ENCODE measurements around the gene HCN1. TPM values are rescaled to one million over a fixed set of nuclear protein-coding genes. Genes with fewer than 3 reads are reported as not detected.

The HCN1 gene
- total RNA-seq, 4 donors from 2014 or later, result not detected

DNA sequence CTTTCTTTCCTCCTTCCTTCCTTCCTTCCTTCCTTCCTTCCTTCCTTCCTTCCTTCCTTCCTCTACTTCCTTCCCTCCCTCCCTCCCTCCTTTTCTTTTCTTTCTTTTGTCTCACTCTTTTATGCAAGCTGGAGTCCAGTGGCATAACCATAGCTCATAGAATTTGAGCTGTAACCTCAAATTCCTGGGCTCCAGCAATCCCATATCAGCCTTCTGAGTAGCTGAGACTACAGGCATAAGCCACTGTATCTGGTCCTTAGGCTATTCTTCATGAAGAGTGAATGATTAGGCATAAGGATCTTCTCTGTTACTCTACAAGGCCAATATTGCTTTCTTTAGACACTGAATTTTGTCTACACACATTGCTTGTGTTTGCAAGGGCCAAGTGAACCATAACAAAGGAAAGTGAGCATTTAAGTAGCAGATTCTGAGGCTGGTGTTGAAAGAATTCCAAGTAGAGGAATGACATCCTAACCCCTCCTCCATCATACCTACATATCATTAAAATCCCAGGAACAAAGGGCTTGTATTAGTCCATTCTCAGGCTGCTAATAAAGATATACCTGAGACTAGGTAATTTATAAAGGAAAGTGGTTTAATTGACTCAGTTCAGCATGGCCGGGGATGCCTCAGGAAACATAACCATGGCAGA is 293.2 kb downstream of the HCN1 start:
- DNase-seq, result no peak
- Histone ChIP-seq H3K4me1 (no peaks in the 10 kb centered on the region), H3K4me3 (no peak overlapping the region), H3K36me3 (no peaks in the 10 kb centered on the region), H3K27ac (no peak overlapping the region), H3K27me3 (no peaks in the 10 kb centered on the region), H3K9me3 (no peaks in the 10 kb centered on the region)
- no peak for TF ChIP-seq POLR2A (IDR thresholded peaks at IDR 0.05)
- TF ChIP-seq, protein P1, sequence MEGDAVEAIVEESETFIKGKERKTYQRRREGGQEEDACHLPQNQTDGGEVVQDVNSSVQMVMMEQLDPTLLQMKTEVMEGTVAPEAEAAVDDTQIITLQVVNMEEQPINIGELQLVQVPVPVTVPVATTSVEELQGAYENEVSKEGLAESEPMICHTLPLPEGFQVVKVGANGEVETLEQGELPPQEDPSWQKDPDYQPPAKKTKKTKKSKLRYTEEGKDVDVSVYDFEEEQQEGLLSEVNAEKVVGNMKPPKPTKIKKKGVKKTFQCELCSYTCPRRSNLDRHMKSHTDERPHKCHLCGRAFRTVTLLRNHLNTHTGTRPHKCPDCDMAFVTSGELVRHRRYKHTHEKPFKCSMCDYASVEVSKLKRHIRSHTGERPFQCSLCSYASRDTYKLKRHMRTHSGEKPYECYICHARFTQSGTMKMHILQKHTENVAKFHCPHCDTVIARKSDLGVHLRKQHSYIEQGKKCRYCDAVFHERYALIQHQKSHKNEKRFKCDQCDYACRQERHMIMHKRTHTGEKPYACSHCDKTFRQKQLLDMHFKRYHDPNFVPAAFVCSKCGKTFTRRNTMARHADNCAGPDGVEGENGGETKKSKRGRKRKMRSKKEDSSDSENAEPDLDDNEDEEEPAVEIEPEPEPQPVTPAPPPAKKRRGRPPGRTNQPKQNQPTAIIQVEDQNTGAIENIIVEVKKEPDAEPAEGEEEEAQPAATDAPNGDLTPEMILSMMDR (IDR thresholded peaks at IDR 0.05), result no peak

DNA sequence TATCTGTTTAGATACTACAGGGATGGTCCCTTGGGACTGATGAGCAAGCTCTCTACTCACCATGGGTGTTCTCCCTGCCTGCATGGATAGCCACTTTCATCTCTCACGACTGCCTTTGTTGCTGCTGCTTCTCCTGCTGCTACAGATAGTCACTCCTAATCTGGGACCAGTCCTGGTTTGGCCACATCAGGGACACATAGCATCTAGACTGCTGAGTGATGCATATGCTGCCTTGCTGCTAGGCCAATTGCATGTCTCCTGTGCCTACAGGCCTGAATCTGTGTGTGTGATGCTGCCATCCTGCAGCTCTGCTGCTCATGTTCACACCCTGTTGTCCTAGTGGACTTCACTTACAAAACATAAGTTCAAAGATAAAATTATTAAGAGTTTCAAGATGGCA is 297.1 kb downstream of the HCN1 start:
- TF ChIP-seq, protein P1 (IDR thresholded peaks at IDR 0.05), result no peak
- TF ChIP-seq POLR2A (IDR thresholded peaks at IDR 0.05), result no peak
- Histone ChIP-seq H3K4me1 (no peaks in the 10 kb centered on the region), H3K4me3 (no peak overlapping the region), H3K27me3 (no peaks in the 10 kb centered on the region), H3K9me3 (no peaks in the 10 kb centered on the region), H3K27ac (no peak overlapping the region), H3K36me3 (no peaks in the 10 kb centered on the region)
- DNase-seq, result no peak

DNA sequence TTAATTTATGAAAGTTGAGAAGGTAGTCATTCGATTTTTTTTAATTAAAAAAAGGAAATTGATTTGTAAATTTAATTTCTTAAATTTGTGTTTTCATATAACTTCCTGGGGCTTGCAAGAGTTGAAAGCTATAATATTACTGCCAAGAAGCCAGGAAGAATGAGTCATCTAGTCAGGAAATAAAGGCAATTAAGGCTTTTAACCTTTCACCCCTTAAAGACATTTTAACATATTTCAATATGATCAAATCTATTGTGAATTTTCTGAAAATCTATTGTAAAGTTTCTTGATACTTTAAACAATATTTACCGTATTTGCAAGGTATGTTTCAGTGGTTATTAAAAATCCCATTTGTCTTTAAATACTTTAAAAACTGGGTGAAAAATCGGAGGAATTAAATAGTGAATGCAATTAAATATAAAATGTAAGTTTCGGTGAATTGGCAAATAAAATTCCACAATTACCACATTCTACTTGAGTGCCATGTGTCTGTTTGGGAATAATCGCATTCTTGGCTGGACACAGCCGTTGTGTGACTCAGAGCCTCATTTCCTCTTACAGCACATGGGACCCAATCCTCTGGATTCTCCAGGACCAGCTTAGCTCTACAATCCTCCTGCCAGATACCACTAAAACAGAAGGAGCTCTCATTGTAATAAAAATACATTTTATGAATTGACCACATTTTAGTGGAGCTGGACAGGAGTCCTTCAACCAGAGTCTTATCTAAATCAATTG is 310.7 kb downstream of the HCN1 start:
- no peaks in the 10 kb centered on the region for H3K4me1 ChIP-seq
- DNase-seq, result no peak
- no peak for TF ChIP-seq POLR2A (IDR thresholded peaks at IDR 0.05)
- TF ChIP-seq, protein P1 (IDR thresholded peaks at IDR 0.05), result no peak

DNA sequence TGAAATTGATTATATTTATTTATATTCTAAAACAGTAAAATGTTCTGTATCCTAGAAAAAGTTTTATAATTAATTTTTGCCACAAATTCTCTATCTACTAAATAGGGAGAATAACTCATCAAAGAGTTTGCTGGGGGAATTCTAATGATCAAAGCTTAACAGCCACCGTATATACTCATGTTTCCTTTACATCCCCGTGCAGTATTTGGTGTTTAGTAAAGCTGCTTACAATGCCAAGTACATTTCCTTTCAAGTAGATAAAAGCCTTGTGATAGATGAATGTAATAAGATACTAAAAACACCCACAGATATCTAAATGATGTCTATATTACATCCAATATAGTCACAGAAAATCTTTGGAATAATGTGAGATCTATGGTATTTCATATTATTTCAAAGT is 312.2 kb downstream of the HCN1 start:
- Histone ChIP-seq H3K27me3 (no peaks in the 10 kb centered on the region), H3K4me1 (no peaks in the 10 kb centered on the region), H3K4me3 (no peak overlapping the region), H3K36me3 (no peaks in the 10 kb centered on the region), H3K27ac (no peak overlapping the region), H3K9me3 (no peaks in the 10 kb centered on the region)
- no peak for DNase-seq
- TF ChIP-seq, protein P1 (IDR thresholded peaks at IDR 0.05), result no peak
- TF ChIP-seq POLR2A (IDR thresholded peaks at IDR 0.05), result no peak

More for the DNA sequence above, 310.7 kb downstream of the HCN1 start:
- Histone ChIP-seq H3K27ac (no peak overlapping the region), H3K27me3 (no peaks in the 10 kb centered on the region), H3K9me3 (no peaks in the 10 kb centered on the region), H3K4me3 (no peak overlapping the region), H3K36me3 (no peaks in the 10 kb centered on the region)

DNA sequence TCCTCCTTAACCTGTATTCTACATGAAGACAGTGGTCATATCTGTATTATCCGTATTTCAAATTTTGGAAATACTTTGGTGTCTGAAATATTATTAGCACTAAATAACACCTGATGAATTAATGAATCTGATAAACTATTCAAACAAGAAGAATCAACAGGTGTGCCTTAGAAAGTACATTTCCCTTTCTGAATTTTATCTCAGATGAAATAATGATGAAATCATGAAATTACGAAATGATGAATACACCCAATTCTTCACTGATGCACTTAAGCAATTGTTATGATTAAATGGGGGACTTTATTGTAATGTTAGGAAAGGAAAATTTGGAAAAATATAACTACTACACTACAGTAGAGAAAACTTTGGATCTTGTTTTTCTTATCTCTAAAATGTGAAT is 313.6 kb downstream of the HCN1 start:
- Histone ChIP-seq H3K4me3 (no peak overlapping the region), H3K27ac (no peak overlapping the region), H3K27me3 (no peaks in the 10 kb centered on the region), H3K36me3 (no peaks in the 10 kb centered on the region), H3K9me3 (no peaks in the 10 kb centered on the region), H3K4me1 (no peaks in the 10 kb centered on the region)
- TF ChIP-seq, protein P1 (IDR thresholded peaks at IDR 0.05), result no peak
- TF ChIP-seq POLR2A (IDR thresholded peaks at IDR 0.05), result no peak
- DNase-seq, result no peak
